D721Med (cell line): ENCODE data around the gene BCAN.

Experiments
- DNase-seq: peaks from one replicate; pipeline ENCODE4 v3.0.0; 2011; ENCODE audit warnings: low spot score; ENCODE audit not compliant: insufficient read length
- FAIRE-seq: peaks from 2 replicates; lab custom pipeline; 2011; peaks lifted over from hg19 to GRCh38; lab: Jason Lieb, UNC
- TF ChIP-seq, protein P1 (sequence below): IDR thresholded peaks from 2 replicates; pipeline ENCODE4 v1.5.1; 2012; ENCODE audit warnings: mild to moderate bottlenecking, control low read depth; ENCODE audit not compliant: insufficient read depth; ENCODE audit errors: missing control alignments

The BCAN gene

DNA sequence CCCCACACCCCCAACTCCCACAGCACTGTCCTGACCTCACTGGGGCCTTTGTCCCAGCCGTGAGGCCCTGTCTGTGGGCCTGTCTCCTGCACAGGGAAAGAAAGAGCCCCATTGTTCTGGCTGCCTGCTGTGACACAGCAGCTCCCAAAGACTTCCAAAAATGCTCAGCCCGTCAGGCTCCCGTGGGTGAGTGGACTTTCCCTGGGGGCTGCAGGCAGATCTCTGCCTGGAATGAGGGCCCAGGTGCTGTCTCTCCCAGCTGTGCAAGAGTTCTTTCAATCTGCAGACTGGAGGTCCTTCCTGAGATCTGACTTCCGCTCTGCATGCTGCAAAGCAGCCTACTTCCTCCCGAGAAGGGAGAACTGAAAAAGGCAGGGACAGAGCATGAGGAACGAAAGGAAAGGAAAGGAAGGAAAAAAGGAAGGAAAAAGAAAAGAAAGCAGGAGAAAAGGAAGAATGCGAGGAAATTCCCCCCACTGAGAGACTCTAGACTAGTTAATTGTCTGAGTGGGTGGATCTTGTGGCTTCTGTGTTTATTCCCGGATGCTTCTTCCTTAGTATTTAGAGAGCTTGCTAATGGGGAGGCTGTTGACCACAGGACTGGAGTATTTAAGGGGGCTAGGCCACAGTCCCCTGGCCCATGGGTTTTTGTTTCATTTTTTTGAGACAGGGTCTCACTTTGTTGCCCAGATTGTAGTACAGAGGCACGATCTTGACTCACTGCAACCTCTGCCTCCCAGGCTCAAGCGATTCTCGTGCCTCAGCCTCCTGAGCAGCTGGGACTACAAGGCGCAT is 20.3 kb downstream of the BCAN start:
- FAIRE-seq = no peak
- TF ChIP-seq, protein P1, sequence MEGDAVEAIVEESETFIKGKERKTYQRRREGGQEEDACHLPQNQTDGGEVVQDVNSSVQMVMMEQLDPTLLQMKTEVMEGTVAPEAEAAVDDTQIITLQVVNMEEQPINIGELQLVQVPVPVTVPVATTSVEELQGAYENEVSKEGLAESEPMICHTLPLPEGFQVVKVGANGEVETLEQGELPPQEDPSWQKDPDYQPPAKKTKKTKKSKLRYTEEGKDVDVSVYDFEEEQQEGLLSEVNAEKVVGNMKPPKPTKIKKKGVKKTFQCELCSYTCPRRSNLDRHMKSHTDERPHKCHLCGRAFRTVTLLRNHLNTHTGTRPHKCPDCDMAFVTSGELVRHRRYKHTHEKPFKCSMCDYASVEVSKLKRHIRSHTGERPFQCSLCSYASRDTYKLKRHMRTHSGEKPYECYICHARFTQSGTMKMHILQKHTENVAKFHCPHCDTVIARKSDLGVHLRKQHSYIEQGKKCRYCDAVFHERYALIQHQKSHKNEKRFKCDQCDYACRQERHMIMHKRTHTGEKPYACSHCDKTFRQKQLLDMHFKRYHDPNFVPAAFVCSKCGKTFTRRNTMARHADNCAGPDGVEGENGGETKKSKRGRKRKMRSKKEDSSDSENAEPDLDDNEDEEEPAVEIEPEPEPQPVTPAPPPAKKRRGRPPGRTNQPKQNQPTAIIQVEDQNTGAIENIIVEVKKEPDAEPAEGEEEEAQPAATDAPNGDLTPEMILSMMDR = no peak

GRCh38 chr1:156662800-156663055 is 20.8 kb downstream of the BCAN start:
- DNase-seq (no peak), FAIRE-seq (no peak)
- TF ChIP-seq, protein P1 = no peak

More for the DNA sequence above, 20.3 kb downstream of the BCAN start:
- no peak for DNase-seq

DNA sequence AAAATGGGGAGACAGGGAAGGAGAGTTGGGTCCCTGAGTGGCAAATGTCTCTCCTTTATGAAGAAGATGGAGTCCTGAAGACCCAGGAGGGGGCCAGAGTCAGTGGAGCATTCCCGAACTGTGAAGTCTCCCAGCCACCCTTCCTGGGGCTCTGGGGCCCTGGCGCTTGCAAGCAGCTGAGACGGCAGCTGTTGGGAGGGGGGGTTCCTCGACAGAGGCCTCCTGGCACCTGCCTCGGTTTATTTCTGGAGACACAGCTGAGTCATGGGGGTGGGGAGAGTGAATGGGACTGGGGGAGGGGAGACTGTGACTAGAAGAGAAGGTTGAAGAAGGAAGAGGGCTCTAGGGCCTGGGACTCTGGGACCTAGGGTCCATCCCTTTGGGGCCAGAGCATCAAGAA is 21.3 kb downstream of the BCAN start:
- FAIRE-seq = no peak
- DNase-seq = no peak
- TF ChIP-seq, protein P1 = no peak

GRCh38 chr1:156664046-156664766 is 22.3 kb downstream of the BCAN start:
- FAIRE-seq (no peak), DNase-seq (no peak)
- TF ChIP-seq, protein P1 = no peak

- TF ChIP-seq, protein P1 = no peak
- FAIRE-seq (no peak), DNase-seq (no peak)
These were observed 23.0 kb downstream of the BCAN start for GRCh38 chr1:156664767-156665411.

DNA sequence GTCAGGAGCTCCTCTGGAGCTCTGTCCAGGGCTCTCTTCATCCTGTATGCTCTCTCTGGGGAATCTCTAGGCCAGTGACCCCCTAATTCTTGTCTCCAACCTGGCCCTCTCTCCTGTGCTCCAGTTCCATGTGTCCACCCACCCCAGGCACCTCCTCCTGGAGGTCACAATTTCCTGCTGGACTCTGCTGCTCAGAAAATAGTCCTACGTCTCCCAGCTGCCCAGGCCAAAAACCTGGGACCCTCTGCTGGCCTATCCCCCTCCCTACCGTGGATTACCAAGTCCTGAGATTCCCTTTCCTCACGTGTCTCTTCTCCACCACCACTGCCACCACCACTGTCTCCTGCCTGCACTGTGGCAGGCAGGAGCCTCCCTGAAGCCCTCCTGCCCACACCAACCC is 23.6 kb downstream of the BCAN start:
- TF ChIP-seq, protein P1 = no peak
- FAIRE-seq (no peak), DNase-seq (no peak)
